K562 (cell line): ENCODE results near the gene CEMP1. TPM values are rescaled to one million over a fixed set of nuclear protein-coding genes. Genes with fewer than 3 reads are reported as not detected.

ENCODE experiments used
- CBFA2T3 ChIP-seq: fragments of 450-650 bp; IDR thresholded peaks from 2 replicates; pipeline ENCODE4 v1.6.1; 2017
- CREB1 ChIP-seq, 2 experiments: sonication (generic) in 1 of 2; formaldehyde crosslinking in 1 of 2; IDR thresholded peaks; 2 replicates each; pipeline versions ENCODE4 v1.6.1 to v1.8.0; 2012 to 2022; ENCODE audit warnings: inconsistent platforms in 1 of 2, mild to moderate bottlenecking in 1 of 2, missing genetic modification reagents in 1 of 2, moderate library complexity in 1 of 2
- CREM ChIP-seq: IDR thresholded peaks from 2 replicates; pipeline ENCODE4 v1.6.1; 2014; ENCODE audit warnings: antibody characterized with exemption, low read depth
- E2F6 ChIP-seq, 2 experiments: IDR thresholded peaks; 2 replicates each; pipeline ENCODE4 v1.6.1; 2011; ENCODE audit warnings: borderline replicate concordance in 1 of 2, control low read depth in 1 of 2, low read depth in 1 of 2, low read length in 1 of 2, mild to moderate bottlenecking in 1 of 2, mixed read lengths in 1 of 2, moderate library complexity in 1 of 2; ENCODE audit not compliant: insufficient read depth in 1 of 2, insufficient read length in 1 of 2, poor library complexity in 1 of 2, severe bottlenecking in 1 of 2; ENCODE audit errors: extremely low read depth in 1 of 2
- KLF16 ChIP-seq: IDR thresholded peaks from 2 replicates; pipeline ENCODE4 v1.6.1; 2016; ENCODE audit warnings: antibody characterized with exemption
- RBBP5 ChIP-seq: fragments of 200-600 bp; sonication (generic); IDR thresholded peaks from 2 replicates; pipeline ENCODE4 v1.6.1; 2012; ENCODE audit warnings: borderline replicate concordance, mild to moderate bottlenecking, low read length, control low read depth, inconsistent platforms; ENCODE audit not compliant: insufficient read depth, poor library complexity, severe bottlenecking
- REST ChIP-seq, 2 experiments: fragments of 450-650 bp; formaldehyde crosslinking in 1 of 2; IDR thresholded peaks; 2 replicates each; pipeline versions ENCODE4 v1.4.0 to v1.6.1; 2014 to 2020; ENCODE audit warnings: mild to moderate bottlenecking in 2 of 2, borderline replicate concordance in 1 of 2, low read depth in 1 of 2
- SIN3A ChIP-seq, 2 experiments: fragments of 150-350 bp in 1 of 2; IDR thresholded peaks; 2 replicates each; pipeline ENCODE4 v1.6.1; 2011 to 2016; ENCODE audit warnings: borderline replicate concordance in 2 of 2, low read depth in 2 of 2, low read length in 2 of 2, mild to moderate bottlenecking in 2 of 2, moderate library complexity in 2 of 2; ENCODE audit not compliant: control insufficient read depth in 1 of 2
- TAF1 ChIP-seq: IDR thresholded peaks from 2 replicates; pipeline ENCODE4 v1.6.1; 2011; ENCODE audit warnings: mild to moderate bottlenecking, low read length, moderate library complexity; ENCODE audit not compliant: insufficient read depth, control insufficient read depth, severe bottlenecking; ENCODE audit errors: extremely low read depth
- polyA plus RNA-seq, 8 experiments: library from polyadenylated mRNA; depleted of rRNA in 4 of 8; stranded (reverse) in 5 of 8; unstranded in 3 of 8; fragments of >200 nt; fragmentation: Nextera tagmentation in 2 of 8; fragmentation: Illumina TruSeq in 1 of 8; extraction: Ambion mirVana in 2 of 8; extraction: Trizol in 1 of 8; gene quantifications; 2 replicates each; pipeline versions ENCODE4 v1.2.1 to v1.2.3, GENCODE V29; 2011 to 2014; ENCODE audit warnings: inconsistent platforms in 1 of 8, missing spikeins in 1 of 8
- total RNA-seq, 7 experiments: library from RNA; depleted of rRNA in 6 of 7; stranded (reverse); fragments of >200 nt in 6 of 7; fragmentation: Illumina TruSeq in 2 of 7; extraction: Trizol in 2 of 7; gene quantifications; 2 replicates each; pipeline versions ENCODE4 v1.2.1 to v1.2.3, GENCODE V29; 2011 to 2021; ENCODE audit warnings: low replicate concordance in 1 of 7
- TF ChIP-seq, protein P1 (sequence below), 2 experiments: fragments of 450-650 bp; IDR thresholded peaks; 2 replicates each; pipeline ENCODE4 v1.6.1; 2016
- TF ChIP-seq, protein P2 (sequence below): fragments of 450-650 bp; IDR thresholded peaks from 2 replicates; pipeline ENCODE4 v1.6.1; 2016

CEMP1 gene
- total and polyA plus RNA-seq, 9 of the 15 experiments (the other 6 are each of a cell fraction or from before 2014, with no cell fraction given) = 0.05 to 0.45 TPM; not detected in 7

DNA sequence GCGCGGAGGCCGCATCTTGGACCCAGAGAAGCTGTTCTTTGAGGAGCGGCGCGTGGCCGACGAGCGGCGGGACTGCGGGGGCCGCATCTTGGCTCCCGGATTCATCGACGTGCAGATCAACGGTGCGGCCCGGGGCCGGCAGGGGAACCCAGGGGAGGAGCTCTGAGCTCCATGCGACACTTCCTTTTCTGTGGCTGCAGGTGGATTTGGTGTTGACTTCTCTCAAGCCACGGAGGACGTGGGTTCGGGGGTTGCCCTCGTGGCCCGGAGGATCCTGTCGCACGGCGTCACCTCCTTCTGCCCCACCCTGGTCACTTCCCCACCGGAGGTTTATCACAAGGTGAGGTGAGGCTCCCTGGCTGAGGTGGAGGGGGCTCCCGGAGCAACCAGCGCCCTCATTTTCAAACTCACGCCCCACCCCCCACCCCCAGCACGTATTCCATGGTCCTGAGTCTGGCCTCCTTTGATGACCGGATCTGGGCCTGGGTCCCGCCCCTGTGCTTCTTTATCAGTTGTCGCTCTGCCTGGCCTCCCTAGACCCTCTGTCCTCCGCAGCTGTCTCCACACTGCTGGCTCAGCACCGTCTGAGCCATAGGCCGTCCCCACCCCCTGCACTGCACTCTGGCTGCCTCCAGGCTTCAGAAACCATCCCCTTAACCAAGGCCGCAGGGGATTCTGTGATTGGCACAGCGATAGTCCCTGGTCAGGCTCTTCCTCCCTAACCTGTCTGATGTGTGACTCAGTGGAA lies 10.2 kb downstream of the CEMP1 start (continued):
- TF ChIP-seq RBBP5 (peak; percentile 49), REST (IDR thresholded peaks at IDR 0.05; ENCODE audit: borderline replicate concordance) (no peak), REST (CRISPR knock-in tag; IDR thresholded peaks at IDR 0.05; ENCODE audit: low read depth) (no peak), TAF1 (peak; percentile 30), CREM (peak; percentile 35), CBFA2T3 (peak; percentile 31), SIN3A (IDR thresholded peaks at IDR 0.05; ENCODE audit: borderline replicate concordance in 2 of 2, control insufficient read depth in 1 of 2, low read depth in 2 of 2, low read length in 2 of 2) (peak in 1 of 2 experiments; percentile 74; a peak in 1 of 4 replicates), CREB1 (IDR thresholded peaks at IDR 0.05) (peak; percentile 29; the same call in 1 of the 2 replicates), CREB1 (CRISPR knock-in tag; IDR thresholded peaks at IDR 0.05) (no peak), KLF16 (no peak), E2F6 (IDR thresholded peaks at IDR 0.05; ENCODE audit: borderline replicate concordance in 1 of 2, extremely low read depth in 1 of 2, insufficient read depth in 1 of 2, insufficient read length in 1 of 2, low read depth in 1 of 2, low read length in 1 of 2, poor library complexity in 1 of 2, severe bottlenecking in 1 of 2) (peak in 1 of 2 experiments; percentile 41)
- TF ChIP-seq, protein P1, sequence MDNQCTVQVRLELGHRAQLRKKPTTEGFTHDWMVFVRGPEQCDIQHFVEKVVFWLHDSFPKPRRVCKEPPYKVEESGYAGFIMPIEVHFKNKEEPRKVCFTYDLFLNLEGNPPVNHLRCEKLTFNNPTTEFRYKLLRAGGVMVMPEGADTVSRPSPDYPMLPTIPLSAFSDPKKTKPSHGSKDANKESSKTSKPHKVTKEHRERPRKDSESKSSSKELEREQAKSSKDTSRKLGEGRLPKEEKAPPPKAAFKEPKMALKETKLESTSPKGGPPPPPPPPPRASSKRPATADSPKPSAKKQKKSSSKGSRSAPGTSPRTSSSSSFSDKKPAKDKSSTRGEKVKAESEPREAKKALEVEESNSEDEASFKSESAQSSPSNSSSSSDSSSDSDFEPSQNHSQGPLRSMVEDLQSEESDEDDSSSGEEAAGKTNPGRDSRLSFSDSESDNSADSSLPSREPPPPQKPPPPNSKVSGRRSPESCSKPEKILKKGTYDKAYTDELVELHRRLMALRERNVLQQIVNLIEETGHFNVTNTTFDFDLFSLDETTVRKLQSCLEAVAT (IDR thresholded peaks at IDR 0.05) = no peak
- TF ChIP-seq, protein P2, sequence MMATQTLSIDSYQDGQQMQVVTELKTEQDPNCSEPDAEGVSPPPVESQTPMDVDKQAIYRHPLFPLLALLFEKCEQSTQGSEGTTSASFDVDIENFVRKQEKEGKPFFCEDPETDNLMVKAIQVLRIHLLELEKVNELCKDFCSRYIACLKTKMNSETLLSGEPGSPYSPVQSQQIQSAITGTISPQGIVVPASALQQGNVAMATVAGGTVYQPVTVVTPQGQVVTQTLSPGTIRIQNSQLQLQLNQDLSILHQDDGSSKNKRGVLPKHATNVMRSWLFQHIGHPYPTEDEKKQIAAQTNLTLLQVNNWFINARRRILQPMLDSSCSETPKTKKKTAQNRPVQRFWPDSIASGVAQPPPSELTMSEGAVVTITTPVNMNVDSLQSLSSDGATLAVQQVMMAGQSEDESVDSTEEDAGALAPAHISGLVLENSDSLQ = peak; percentile 51; the same call in 1 of the 2 replicates
